SK-N-SH treated with all-trans-retinoic acid at 6 μM for 48 hours (cell line): Measurements from ENCODE around the gene GPM6B.

Experiments
- ATAC-seq: fragments of 200-7000 bp; cut with Tn5 transposase; 3 replicates; pipeline ENCODE4 v1.9.1; 2020; ENCODE audit warnings: mild to moderate bottlenecking, moderate library complexity
- ARNTL ChIP-seq: fragments of 450-650 bp; formaldehyde crosslinking; IDR thresholded peaks from 2 replicates; pipeline ENCODE4 v1.5.0; 2020; ENCODE audit warnings: low read depth, mild to moderate bottlenecking, moderate library complexity, borderline replicate concordance
- BACH2 ChIP-seq: fragments of 250-450 bp; sonication (Bioruptor Pico); IDR thresholded peaks from 2 replicates; pipeline ENCODE4 v1.9.0; 2021; ENCODE audit warnings: mild to moderate bottlenecking, borderline replicate concordance
- CSDC2 ChIP-seq: fragments of 250-450 bp; sonication (Bioruptor Pico); IDR thresholded peaks from 2 replicates; pipeline ENCODE4 v1.5.0; 2020; ENCODE audit warnings: mild to moderate bottlenecking, moderate library complexity
- ESRRG ChIP-seq: fragments of 250-450 bp; sonication (Bioruptor Pico); IDR thresholded peaks from 2 replicates; pipeline ENCODE4 v1.6.1; 2021; ENCODE audit warnings: mild to moderate bottlenecking
- GLIS3 ChIP-seq: fragments of 250-450 bp; sonication (Bioruptor Pico); IDR thresholded peaks from 2 replicates; pipeline ENCODE4 v1.5.0; 2020; ENCODE audit warnings: mild to moderate bottlenecking, moderate library complexity
- ISL1 ChIP-seq: fragments of 250-450 bp; sonication (Bioruptor Pico); IDR thresholded peaks from 2 replicates; pipeline ENCODE4 v2.1.2; 2022; ENCODE audit warnings: mild to moderate bottlenecking, moderate library complexity
- OSR1 ChIP-seq: fragments of 250-450 bp; sonication (Bioruptor Pico); IDR thresholded peaks from 2 replicates; pipeline ENCODE4 v1.8.0; 2022; ENCODE audit warnings: moderate library complexity, mild to moderate bottlenecking, inconsistent platforms
- PPARA ChIP-seq: fragments of 250-450 bp; sonication (Bioruptor Pico); IDR thresholded peaks from 2 replicates; pipeline ENCODE4 v1.5.0; 2020; ENCODE audit warnings: mild to moderate bottlenecking, borderline replicate concordance
- TCF4 ChIP-seq: fragments of 250-450 bp; sonication (Bioruptor Pico); IDR thresholded peaks from 2 replicates; pipeline ENCODE4 v1.8.0; 2021; ENCODE audit warnings: mild to moderate bottlenecking, moderate library complexity, borderline replicate concordance
- TOX ChIP-seq: fragments of 250-450 bp; sonication (Bioruptor Pico); IDR thresholded peaks from 2 replicates; pipeline ENCODE4 v1.8.0; 2021; ENCODE audit warnings: mild to moderate bottlenecking, moderate library complexity, borderline replicate concordance
- ZFP3 ChIP-seq: fragments of 250-450 bp; sonication (Bioruptor Pico); IDR thresholded peaks from 2 replicates; pipeline ENCODE4 v1.5.0; 2020; ENCODE audit warnings: mild to moderate bottlenecking, moderate library complexity
- ZFP30 ChIP-seq: fragments of 450-650 bp; formaldehyde crosslinking; IDR thresholded peaks from 2 replicates; pipeline ENCODE4 v1.5.0; 2022; ENCODE audit warnings: mild to moderate bottlenecking, moderate library complexity
- ZNF565 ChIP-seq: fragments of 450-650 bp; formaldehyde crosslinking; conservative IDR thresholded peaks from 2 replicates; pipeline ENCODE4 v1.5.0; 2020; ENCODE audit warnings: low read depth, mild to moderate bottlenecking, moderate library complexity
- ZNF8 ChIP-seq: fragments of 450-650 bp; formaldehyde crosslinking; IDR thresholded peaks from 2 replicates; pipeline ENCODE4 v1.5.0; 2020; ENCODE audit warnings: mild to moderate bottlenecking, moderate library complexity
- TF ChIP-seq, protein P1 (sequence below): fragments of 250-450 bp; sonication (Bioruptor Pico); IDR thresholded peaks from 2 replicates; pipeline ENCODE4 v1.8.0; 2020; ENCODE audit warnings: mild to moderate bottlenecking, moderate library complexity, borderline replicate concordance
- TF ChIP-seq, protein P2 (sequence below): fragments of 250-450 bp; sonication (Bioruptor Pico); IDR thresholded peaks from 2 replicates; pipeline ENCODE4 v1.5.1; 2021; ENCODE audit warnings: mild to moderate bottlenecking, moderate library complexity
- TF ChIP-seq, protein P3 (sequence below): fragments of 250-450 bp; sonication (Bioruptor Pico); IDR thresholded peaks from 2 replicates; pipeline ENCODE4 v1.5.1; 2020; ENCODE audit warnings: low read depth, mild to moderate bottlenecking, moderate library complexity

Gene GPM6B

GRCh38 chrX:13863324-13863723 is 46.4 kb upstream of the GPM6B start (continued):
- TF ChIP-seq PPARA (CRISPR knock-in tag) (no peak), ARNTL (CRISPR knock-in tag) (no peak), ZFP3 (CRISPR knock-in tag) (no peak), BACH2 (CRISPR knock-in tag) (no peak), ESRRG (CRISPR knock-in tag) (no peak), ZNF8 (CRISPR knock-in tag) (no peak)
- TF ChIP-seq, protein P1, sequence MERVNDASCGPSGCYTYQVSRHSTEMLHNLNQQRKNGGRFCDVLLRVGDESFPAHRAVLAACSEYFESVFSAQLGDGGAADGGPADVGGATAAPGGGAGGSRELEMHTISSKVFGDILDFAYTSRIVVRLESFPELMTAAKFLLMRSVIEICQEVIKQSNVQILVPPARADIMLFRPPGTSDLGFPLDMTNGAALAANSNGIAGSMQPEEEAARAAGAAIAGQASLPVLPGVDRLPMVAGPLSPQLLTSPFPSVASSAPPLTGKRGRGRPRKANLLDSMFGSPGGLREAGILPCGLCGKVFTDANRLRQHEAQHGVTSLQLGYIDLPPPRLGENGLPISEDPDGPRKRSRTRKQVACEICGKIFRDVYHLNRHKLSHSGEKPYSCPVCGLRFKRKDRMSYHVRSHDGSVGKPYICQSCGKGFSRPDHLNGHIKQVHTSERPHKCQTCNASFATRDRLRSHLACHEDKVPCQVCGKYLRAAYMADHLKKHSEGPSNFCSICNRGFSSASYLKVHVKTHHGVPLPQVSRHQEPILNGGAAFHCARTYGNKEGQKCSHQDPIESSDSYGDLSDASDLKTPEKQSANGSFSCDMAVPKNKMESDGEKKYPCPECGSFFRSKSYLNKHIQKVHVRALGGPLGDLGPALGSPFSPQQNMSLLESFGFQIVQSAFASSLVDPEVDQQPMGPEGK (CRISPR knock-in tag), result no peak
- TF ChIP-seq, protein P2, sequence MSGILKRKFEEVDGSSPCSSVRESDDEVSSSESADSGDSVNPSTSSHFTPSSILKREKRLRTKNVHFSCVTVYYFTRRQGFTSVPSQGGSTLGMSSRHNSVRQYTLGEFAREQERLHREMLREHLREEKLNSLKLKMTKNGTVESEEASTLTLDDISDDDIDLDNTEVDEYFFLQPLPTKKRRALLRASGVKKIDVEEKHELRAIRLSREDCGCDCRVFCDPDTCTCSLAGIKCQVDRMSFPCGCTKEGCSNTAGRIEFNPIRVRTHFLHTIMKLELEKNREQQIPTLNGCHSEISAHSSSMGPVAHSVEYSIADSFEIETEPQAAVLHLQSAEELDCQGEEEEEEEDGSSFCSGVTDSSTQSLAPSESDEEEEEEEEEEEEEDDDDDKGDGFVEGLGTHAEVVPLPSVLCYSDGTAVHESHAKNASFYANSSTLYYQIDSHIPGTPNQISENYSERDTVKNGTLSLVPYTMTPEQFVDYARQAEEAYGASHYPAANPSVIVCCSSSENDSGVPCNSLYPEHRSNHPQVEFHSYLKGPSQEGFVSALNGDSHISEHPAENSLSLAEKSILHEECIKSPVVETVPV, result no peak

DNA sequence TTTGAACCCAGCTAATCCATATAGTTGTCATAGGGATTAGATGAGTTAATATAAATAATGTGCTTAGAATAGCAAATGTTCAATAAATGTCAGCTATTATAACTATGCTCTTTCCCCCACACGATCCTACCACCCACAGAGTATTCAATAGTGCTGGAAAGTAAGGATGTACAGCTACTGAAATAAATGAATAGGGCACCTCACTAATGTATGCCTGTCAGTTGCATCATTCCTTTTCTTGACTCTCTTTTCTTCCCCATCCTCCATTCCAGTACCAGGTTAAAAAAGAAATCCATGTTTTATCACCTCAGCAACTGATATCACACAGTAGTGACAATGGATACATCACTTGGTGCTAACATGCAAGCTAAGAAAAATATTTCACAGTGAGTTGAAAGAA is 42.8 kb upstream of the GPM6B start:
- TF ChIP-seq BACH2 (CRISPR knock-in tag) (no peak), TOX (CRISPR knock-in tag) (no peak), ZFP3 (CRISPR knock-in tag) (no peak), ZNF8 (CRISPR knock-in tag) (no peak)
- no peak for ATAC-seq

- no peak for ATAC-seq
- TF ChIP-seq GLIS3 (CRISPR knock-in tag), result no peak
- TF ChIP-seq ISL1, result no peak
- TF ChIP-seq CSDC2 (CRISPR knock-in tag), result no peak
- TF ChIP-seq ARNTL (CRISPR knock-in tag), result no peak
- TF ChIP-seq, protein P2, result no peak
- no peak for TF ChIP-seq ZFP30
- TF ChIP-seq, protein P3, sequence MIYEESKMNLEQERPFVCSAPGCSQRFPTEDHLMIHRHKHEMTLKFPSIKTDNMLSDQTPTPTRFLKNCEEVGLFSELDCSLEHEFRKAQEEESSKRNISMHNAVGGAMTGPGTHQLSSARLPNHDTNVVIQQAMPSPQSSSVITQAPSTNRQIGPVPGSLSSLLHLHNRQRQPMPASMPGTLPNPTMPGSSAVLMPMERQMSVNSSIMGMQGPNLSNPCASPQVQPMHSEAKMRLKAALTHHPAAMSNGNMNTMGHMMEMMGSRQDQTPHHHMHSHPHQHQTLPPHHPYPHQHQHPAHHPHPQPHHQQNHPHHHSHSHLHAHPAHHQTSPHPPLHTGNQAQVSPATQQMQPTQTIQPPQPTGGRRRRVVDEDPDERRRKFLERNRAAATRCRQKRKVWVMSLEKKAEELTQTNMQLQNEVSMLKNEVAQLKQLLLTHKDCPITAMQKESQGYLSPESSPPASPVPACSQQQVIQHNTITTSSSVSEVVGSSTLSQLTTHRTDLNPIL (CRISPR knock-in tag), result no peak
- TF ChIP-seq TOX (CRISPR knock-in tag), result no peak
- TF ChIP-seq TCF4 (CRISPR knock-in tag), result no peak
- no peak for TF ChIP-seq PPARA (CRISPR knock-in tag)
Measured at GRCh38 chrX:13857804-13858203, 40.9 kb upstream of the GPM6B start.

DNA sequence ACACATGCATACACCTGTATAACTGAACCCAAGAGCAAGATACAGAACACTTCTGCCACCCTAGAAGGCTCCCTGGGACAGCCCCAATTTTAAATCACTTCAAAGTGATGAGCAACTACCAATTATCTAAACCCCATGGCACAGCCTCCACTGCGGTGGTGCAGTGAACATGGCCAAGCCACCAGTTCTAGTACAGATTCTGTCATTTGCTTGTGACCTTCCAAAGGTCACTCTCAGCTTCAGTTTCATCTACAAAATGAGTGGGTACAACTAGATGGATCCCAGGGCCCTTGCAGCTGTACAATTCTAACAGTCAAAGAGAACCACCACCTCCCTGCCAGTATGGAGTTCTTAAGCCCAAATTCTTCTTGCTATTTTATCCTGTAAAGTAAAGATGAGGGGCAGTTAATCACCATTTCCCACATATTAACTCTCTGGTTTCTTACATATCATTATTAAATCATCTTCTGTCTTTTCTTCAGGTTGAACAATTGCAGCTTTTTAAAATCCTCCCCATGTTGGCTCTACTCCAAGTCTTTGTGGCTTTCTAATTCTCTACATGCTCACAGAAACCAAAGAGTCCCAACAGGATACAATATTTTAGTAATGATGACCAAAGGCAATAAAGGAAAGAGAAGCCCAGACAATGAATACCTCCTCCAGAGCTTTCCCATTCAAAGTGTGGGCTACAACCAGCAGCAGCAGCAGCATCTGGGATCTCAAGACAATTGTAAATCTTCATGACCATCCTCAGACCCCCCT is 39.0 kb upstream of the GPM6B start:
- no peak for ATAC-seq

More for the DNA sequence above, 39.0 kb upstream of the GPM6B start:
- TF ChIP-seq TCF4 (CRISPR knock-in tag) (no peak), OSR1 (no peak), ZNF565 (CRISPR knock-in tag) (no peak), ZFP30 (no peak), CSDC2 (CRISPR knock-in tag) (no peak), PPARA (CRISPR knock-in tag) (no peak), ZFP3 (CRISPR knock-in tag) (no peak), ISL1 (no peak)
- TF ChIP-seq, protein P2, result no peak
- TF ChIP-seq, protein P1 (CRISPR knock-in tag), result no peak
